GM20000 (cell line): ENCODE results near the gene MRPL20.
"Not testable (repeated sequence)": the region's sequence is repeated elsewhere in the genome, so short reads cannot be mapped to it uniquely, and the experiment has no call there.

Source experiments
- DNase-seq: peaks from one replicate; pipeline ENCODE4 v3.0.0; 2012; ENCODE audit warnings: low spot score
- TF ChIP-seq, protein P1 (sequence below): IDR thresholded peaks from 2 replicates; pipeline ENCODE4 v1.5.1; 2012; ENCODE audit warnings: mild to moderate bottlenecking, control low read depth; ENCODE audit errors: extremely low read depth, missing control alignments

MRPL20 gene

DNA sequence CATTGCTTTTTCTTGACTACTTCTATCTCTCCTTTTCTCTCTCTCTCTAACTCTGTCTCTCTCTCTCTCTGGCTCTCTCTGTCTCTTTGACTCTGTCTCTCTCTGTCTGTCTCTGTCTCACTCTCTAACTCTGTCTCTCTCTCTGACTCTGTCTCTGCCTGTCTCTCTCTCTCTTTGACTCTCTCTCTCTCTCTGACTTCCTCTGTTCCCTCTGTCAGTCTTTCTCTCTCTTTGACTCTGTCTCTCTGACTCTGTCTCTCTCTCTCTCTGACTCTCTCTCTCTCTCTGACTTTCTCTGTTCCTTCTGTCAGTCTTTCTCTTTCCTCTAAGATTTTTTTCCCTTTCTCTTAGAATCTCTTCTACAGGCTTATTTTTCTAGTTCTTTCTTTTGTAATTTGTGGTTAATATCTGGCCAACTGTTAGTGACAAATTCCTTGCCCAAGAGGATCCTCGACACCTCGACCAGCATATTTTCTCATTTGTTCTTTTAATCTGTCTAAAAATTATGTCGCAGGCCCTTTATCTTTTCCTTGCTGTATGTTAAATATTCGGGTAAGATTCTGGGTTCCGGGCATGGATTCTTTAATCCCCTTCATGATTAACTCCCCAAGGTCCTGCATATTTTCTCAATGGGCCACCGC is 42.1 kb upstream of the MRPL20 start, which contains the start of gene ATAD3C:
ATAD3C (plus strand) TSS at position 591 of the 641 bp plus-strand sequence. CDS start 995 bp downstream, outside the sequence.
- DNase-seq = no peak
- TF ChIP-seq, protein P1, sequence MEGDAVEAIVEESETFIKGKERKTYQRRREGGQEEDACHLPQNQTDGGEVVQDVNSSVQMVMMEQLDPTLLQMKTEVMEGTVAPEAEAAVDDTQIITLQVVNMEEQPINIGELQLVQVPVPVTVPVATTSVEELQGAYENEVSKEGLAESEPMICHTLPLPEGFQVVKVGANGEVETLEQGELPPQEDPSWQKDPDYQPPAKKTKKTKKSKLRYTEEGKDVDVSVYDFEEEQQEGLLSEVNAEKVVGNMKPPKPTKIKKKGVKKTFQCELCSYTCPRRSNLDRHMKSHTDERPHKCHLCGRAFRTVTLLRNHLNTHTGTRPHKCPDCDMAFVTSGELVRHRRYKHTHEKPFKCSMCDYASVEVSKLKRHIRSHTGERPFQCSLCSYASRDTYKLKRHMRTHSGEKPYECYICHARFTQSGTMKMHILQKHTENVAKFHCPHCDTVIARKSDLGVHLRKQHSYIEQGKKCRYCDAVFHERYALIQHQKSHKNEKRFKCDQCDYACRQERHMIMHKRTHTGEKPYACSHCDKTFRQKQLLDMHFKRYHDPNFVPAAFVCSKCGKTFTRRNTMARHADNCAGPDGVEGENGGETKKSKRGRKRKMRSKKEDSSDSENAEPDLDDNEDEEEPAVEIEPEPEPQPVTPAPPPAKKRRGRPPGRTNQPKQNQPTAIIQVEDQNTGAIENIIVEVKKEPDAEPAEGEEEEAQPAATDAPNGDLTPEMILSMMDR = no peak

DNA sequence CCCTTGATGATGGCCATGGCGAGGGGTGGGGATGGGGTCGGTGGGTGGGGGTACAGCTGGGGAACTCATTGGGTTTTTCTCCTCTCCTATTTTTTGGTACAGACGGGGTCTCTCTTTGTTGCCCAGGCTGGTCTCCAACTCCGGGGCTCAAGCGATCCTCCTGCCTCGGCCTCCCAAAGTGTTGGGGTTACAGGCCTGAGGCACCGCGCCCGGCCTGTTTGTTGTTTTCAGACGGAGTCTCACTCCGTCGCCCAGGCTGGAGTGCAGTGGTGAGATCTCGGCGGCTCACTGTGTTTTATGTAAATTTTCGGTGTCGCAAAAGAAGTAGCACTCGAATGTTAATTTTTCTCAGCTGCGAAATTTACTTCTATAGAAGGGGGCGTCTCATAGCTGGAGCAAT is 39.5 kb upstream of the MRPL20 start:
- DNase-seq = not testable (repeated sequence)

DNA sequence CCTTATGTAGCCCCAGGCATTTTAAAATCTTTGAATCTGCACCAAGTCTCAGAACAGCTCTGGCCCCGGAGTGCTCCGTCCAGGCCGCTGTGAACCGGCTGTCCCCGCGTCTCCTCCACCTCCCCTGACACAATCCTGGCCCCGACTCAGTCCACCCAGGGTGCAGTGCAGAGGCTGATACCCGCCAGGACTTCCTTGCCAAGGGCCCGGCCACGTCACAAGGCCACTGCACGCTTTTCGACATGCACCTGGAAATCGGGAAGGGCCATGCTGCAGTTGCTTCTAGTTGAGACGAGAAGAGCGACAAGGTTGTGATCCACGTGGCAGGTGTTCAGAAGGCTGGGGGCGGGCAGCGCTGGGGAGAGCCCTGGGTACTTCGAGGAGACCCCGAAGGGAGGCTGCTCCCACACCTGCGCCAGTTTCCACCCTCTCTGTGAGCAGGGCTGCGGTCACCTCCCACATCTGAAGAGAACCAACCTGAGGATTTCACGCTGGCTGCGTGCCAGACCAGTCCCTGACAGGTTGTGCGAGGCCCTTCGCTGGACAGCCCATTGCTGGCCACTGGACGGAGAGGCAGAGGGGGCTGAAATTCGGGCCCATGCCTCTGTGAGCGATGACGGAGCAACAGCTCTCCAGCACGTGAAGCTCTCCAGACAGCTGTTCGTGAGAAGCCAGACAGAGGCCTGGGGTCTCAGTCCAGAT is 35.1 kb upstream of the MRPL20 start:
- TF ChIP-seq, protein P1 = no peak
- no peak for DNase-seq

DNA sequence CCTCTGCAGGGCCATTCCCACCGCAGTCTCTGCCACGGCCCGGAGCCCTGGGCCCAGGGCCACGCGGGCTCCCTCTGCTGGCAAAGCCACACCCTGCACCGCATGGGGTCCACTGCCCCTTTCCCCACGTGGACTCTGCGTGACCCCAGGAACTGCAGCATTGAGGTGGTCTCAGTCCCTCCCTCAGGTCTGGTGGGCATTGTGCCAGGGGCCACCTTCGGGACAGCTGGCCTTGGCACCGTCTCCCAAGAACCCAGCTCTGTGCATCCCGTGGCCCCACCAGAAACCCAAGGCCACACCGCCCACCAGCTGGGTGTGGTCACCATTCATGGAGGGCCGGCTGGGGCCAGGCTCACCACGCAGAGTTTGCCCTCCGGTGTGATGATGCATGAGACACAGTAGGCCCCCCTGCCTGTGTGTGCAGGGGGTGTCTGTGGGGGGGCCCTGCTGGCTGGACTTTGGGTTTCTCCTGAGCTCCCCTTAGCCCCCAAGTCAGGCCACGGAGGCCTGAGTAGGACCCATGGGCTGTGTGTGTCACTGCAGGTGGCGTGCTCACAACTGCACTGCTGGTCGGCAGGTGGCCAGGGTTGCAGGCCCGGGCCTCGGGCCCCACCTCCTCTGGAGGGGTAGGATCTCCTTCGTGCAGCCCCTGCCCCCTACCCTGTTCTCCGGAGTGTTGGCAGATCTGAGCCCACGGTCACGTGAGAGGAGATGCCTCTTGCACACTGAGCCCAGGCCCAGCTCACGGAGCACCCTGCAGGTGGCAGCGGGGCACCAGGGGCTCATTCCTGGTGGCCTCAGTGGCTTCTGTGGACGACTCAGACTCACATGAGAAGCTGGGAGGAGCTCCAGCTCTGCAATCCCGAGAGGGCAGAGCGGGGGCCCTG is 34.2 kb upstream of the MRPL20 start:
- peak; percentile 90 for DNase-seq
- TF ChIP-seq, protein P1 = peak; percentile 71

DNA sequence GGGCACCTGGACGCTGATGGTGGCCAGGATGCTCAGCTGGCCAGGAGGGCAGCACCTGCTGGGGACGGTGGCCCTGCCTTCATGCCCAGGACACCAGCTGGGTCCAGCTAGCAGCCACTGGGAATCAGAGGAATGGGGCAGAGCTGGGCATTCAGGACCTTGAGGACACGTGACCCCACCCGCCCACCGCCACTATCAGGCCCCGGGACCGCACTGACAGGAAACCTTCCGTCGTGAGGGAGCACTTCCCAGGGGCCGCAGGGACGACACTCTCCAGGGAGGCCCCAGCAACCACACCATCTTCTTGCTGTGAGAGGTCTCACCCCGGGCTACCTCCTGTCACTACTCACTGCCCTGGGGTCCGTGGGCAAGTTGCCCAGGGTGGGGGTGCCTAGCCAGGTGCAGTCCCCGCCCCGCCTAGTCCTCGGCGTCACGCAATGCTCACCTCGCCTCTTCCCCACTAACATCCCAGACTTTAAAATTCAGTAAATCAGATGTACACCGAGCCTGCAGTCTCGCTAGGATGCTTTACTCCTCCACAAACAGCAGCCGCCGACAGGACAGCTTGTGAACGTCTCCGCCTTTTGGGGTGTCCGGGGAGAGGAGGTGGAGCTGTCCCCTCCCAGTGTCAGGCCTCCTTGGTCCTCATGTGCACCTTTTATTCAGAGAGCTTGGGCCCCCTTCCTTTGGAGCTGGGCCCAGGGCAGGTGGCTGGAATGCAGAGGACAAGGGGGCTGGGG is 33.3 kb upstream of the MRPL20 start:
- TF ChIP-seq, protein P1 = no peak
- DNase-seq = peak; percentile 36

DNA sequence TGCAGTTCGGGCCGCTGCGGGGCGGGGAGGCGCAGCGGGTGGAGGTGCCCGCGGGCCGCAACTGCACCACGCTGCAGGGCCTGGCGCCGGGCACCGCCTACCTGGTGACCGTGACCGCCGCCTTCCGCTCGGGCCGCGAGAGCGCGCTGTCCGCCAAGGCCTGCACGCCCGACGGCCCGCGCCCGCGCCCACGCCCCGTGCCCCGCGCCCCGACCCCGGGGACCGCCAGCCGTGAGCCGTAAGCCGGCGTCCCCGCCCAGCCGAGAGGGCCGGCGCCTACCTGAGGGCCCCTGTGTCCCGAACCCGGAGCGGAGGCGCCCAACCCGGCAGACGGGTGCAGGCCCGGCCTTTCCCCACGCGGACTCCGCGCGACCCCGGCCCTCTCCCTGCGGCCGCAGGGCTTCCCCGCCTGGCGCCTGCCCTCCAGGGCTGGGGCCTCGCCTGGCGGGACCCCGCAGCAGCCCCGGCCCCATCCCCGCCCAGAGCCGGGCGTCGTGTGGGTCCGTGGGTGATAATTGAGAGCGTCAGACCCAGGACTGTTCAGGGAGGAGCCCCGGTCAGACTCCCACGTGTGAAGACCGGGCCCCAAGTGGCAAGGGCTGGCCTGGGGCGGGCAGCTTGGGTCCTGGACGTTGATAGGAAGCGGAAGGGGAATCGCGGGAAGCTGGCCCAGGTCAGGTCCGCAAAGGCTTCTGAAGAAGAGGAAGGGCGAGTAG is 32.6 kb upstream of the MRPL20 start:
- peak; percentile 63 for DNase-seq
- TF ChIP-seq, protein P1 = no peak
